WTC11 (cell line): Measurements from ENCODE around the gene SGCD. TPM values are rescaled to one million over a fixed set of nuclear protein-coding genes. Genes with fewer than 3 reads are reported as not detected.

Source experiments
- ATAC-seq: fragments of 200-7000 bp; cut with Tn5 transposase; 2 replicates; pipeline ENCODE4 v1.10.0; 2021; ENCODE audit warnings: mild to moderate bottlenecking, moderate library complexity
- CTCF ChIA-PET: fragments of 300-600 bp; sonication (Branson Sonifier 250); formaldehyde crosslinking; loops from one replicate; lab custom pipeline; 2021; ENCODE audit warnings: antibody characterized with exemption; lab: Charles Lee
- POLR2A ChIA-PET: fragments of 350-600 bp; sonication (Branson Sonifier 250); formaldehyde crosslinking; loops from one replicate; lab custom pipeline; 2021; ENCODE audit warnings: antibody characterized with exemption; lab: Charles Lee
- DNase-seq: peaks from one replicate; pipeline ENCODE4 v3.0.0; 2021; ENCODE audit warnings: low spot score
- H3K27ac Mint-ChIP-seq: 2 replicates; pipeline ENCODE4 v1.8.0; 2021; ENCODE audit warnings: mixed read lengths
- H3K27me3 Mint-ChIP-seq: 2 replicates; pipeline ENCODE4 v1.8.0; 2021; ENCODE audit warnings: low read depth, mild to moderate bottlenecking, moderate library complexity, mixed read lengths
- H3K36me3 Mint-ChIP-seq: 2 replicates; pipeline ENCODE4 v1.8.0; 2021; ENCODE audit warnings: mixed read lengths
- H3K4me1 Mint-ChIP-seq: 2 replicates; pipeline ENCODE4 v1.8.0; 2022; ENCODE audit warnings: mixed read lengths
- H3K4me3 Mint-ChIP-seq: 2 replicates; pipeline ENCODE4 v1.8.0; 2021; ENCODE audit warnings: mild to moderate bottlenecking, moderate library complexity, mixed read lengths
- H3K9me3 Mint-ChIP-seq: 2 replicates; pipeline ENCODE4 v1.8.0; 2021; ENCODE audit warnings: mixed read lengths
- ATF1 ChIP-seq: sonication (generic); formaldehyde crosslinking; IDR thresholded peaks from 2 replicates; pipeline ENCODE4 v1.8.1; 2023; ENCODE audit warnings: mild to moderate bottlenecking, moderate library complexity, missing genetic modification reagents
- CREM ChIP-seq: sonication (generic); formaldehyde crosslinking; IDR thresholded peaks from 2 replicates; pipeline ENCODE4 v1.8.1; 2022; ENCODE audit warnings: mild to moderate bottlenecking, missing genetic modification reagents, moderate library complexity
- ELF4 ChIP-seq: sonication (generic); formaldehyde crosslinking; IDR thresholded peaks from 2 replicates; pipeline ENCODE4 v1.8.1; 2022; ENCODE audit warnings: low read depth, mild to moderate bottlenecking, moderate library complexity, missing genetic modification reagents
- ESRRA ChIP-seq: sonication (generic); formaldehyde crosslinking; IDR thresholded peaks from 2 replicates; pipeline ENCODE4 v1.8.1; 2022; ENCODE audit warnings: mild to moderate bottlenecking, missing genetic modification reagents, borderline replicate concordance
- ETV6 ChIP-seq: sonication (generic); formaldehyde crosslinking; IDR thresholded peaks from 2 replicates; pipeline ENCODE4 v1.8.1; 2022; ENCODE audit warnings: mild to moderate bottlenecking, missing genetic modification reagents
- FOXK1 ChIP-seq: sonication (generic); formaldehyde crosslinking; IDR thresholded peaks from 2 replicates; pipeline ENCODE4 v1.8.0; 2022; ENCODE audit warnings: mild to moderate bottlenecking, moderate library complexity, missing genetic modification reagents
- FOXP1 ChIP-seq: sonication (generic); formaldehyde crosslinking; IDR thresholded peaks from 2 replicates; pipeline ENCODE4 v1.8.0; 2022; ENCODE audit warnings: missing genetic modification reagents, mild to moderate bottlenecking, moderate library complexity, borderline replicate concordance
- HMGA2 ChIP-seq: fragments of 250-450 bp; sonication (Bioruptor Pico); IDR thresholded peaks from 2 replicates; pipeline ENCODE4 v1.4.0; 2021; ENCODE audit warnings: mild to moderate bottlenecking, moderate library complexity
- IRF2 ChIP-seq: sonication (generic); formaldehyde crosslinking; IDR thresholded peaks from 2 replicates; pipeline ENCODE4 v1.8.0; 2022; ENCODE audit warnings: low read depth, missing genetic modification reagents, borderline replicate concordance
- MYBL2 ChIP-seq: sonication (generic); formaldehyde crosslinking; IDR thresholded peaks from 2 replicates; pipeline ENCODE4 v1.8.1; 2023; ENCODE audit warnings: mild to moderate bottlenecking, moderate library complexity, missing genetic modification reagents
- NFATC4 ChIP-seq: fragments of 250-450 bp; sonication (Bioruptor Pico); IDR thresholded peaks from 2 replicates; pipeline ENCODE4 v1.9.0; 2021; ENCODE audit warnings: mild to moderate bottlenecking
- NFE2L1 ChIP-seq: sonication (generic); formaldehyde crosslinking; IDR thresholded peaks from 2 replicates; pipeline ENCODE4 v1.8.1; 2023; ENCODE audit warnings: missing genetic modification reagents
- NFYB ChIP-seq: sonication (generic); formaldehyde crosslinking; conservative IDR thresholded peaks from 2 replicates; pipeline ENCODE4 v1.8.0; 2022; ENCODE audit warnings: low read depth, missing genetic modification reagents
- NR2C2 ChIP-seq: sonication (generic); formaldehyde crosslinking; IDR thresholded peaks from 2 replicates; pipeline ENCODE4 v1.8.0; 2022; ENCODE audit warnings: mild to moderate bottlenecking, missing genetic modification reagents
- NR3C1 ChIP-seq: sonication (generic); formaldehyde crosslinking; conservative IDR thresholded peaks from 2 replicates; pipeline ENCODE4 v1.8.1; 2023; ENCODE audit warnings: low read depth, mild to moderate bottlenecking, missing genetic modification reagents
- PRRX2 ChIP-seq: fragments of 250-450 bp; sonication (Bioruptor Pico); IDR thresholded peaks from 2 replicates; pipeline ENCODE4 v1.8.0; 2021; ENCODE audit warnings: mild to moderate bottlenecking
- SMAD3 ChIP-seq: sonication (generic); formaldehyde crosslinking; IDR thresholded peaks from 2 replicates; pipeline ENCODE4 v1.8.0; 2022; ENCODE audit warnings: missing genetic modification reagents, mild to moderate bottlenecking, borderline replicate concordance
- TCF7 ChIP-seq: sonication (generic); formaldehyde crosslinking; IDR thresholded peaks from 2 replicates; pipeline ENCODE4 v1.8.0; 2022; ENCODE audit warnings: mild to moderate bottlenecking, low read depth, missing genetic modification reagents, moderate library complexity
- TP53 ChIP-seq: sonication (generic); formaldehyde crosslinking; IDR thresholded peaks from 2 replicates; pipeline ENCODE4 v1.8.1; 2023; ENCODE audit warnings: mild to moderate bottlenecking, missing genetic modification reagents
- ZBTB21 ChIP-seq: sonication (generic); formaldehyde crosslinking; IDR thresholded peaks from 2 replicates; pipeline ENCODE4 v1.8.1; 2023; ENCODE audit warnings: mild to moderate bottlenecking, missing genetic modification reagents, borderline replicate concordance
- ZNF138 ChIP-seq: sonication (generic); formaldehyde crosslinking; conservative IDR thresholded peaks from 2 replicates; pipeline ENCODE4 v1.8.1; 2022; ENCODE audit warnings: mild to moderate bottlenecking, moderate library complexity, missing genetic modification reagents
- ZNF232 ChIP-seq: sonication (generic); formaldehyde crosslinking; IDR thresholded peaks from 2 replicates; pipeline ENCODE4 v1.8.0; 2022; ENCODE audit warnings: mild to moderate bottlenecking, missing genetic modification reagents
- ZNF263 ChIP-seq: sonication (generic); formaldehyde crosslinking; IDR thresholded peaks from 2 replicates; pipeline ENCODE4 v1.8.1; 2022; ENCODE audit warnings: low read depth, mild to moderate bottlenecking, moderate library complexity, missing genetic modification reagents
- ZNF317 ChIP-seq: sonication (generic); formaldehyde crosslinking; IDR thresholded peaks from 2 replicates; pipeline ENCODE4 v1.8.1; 2023; ENCODE audit warnings: low read depth, mild to moderate bottlenecking, moderate library complexity, missing genetic modification reagents, borderline replicate concordance
- ZNF416 ChIP-seq: fragments of 250-450 bp; sonication (Bioruptor Pico); IDR thresholded peaks from 2 replicates; pipeline ENCODE4 v1.9.0; 2021; ENCODE audit warnings: mild to moderate bottlenecking, inconsistent platforms
- ZNF423 ChIP-seq: fragments of 250-450 bp; sonication (Bioruptor Pico); IDR thresholded peaks from 2 replicates; pipeline ENCODE4 v2.1.2; 2022; ENCODE audit warnings: mild to moderate bottlenecking, moderate library complexity
- total RNA-seq: library from RNA; stranded (reverse); gene quantifications from 3 replicates; pipeline ENCODE4 v1.2.3, GENCODE V29; 2021
- TF ChIP-seq, protein P1 (sequence below): sonication (generic); formaldehyde crosslinking; IDR thresholded peaks from 2 replicates; pipeline ENCODE4 v1.8.0; 2023; ENCODE audit warnings: missing genetic modification reagents
- TF ChIP-seq, protein P2 (sequence below): sonication (generic); formaldehyde crosslinking; IDR thresholded peaks from 2 replicates; pipeline ENCODE4 v1.8.1; 2022; ENCODE audit warnings: mild to moderate bottlenecking, missing genetic modification reagents, moderate library complexity, borderline replicate concordance
- TF ChIP-seq, protein P3 (sequence below): sonication (generic); formaldehyde crosslinking; IDR thresholded peaks from 2 replicates; pipeline ENCODE4 v1.8.1; 2022; ENCODE audit warnings: mild to moderate bottlenecking, moderate library complexity, missing genetic modification reagents
- TF ChIP-seq, protein P4 (sequence below): sonication (generic); formaldehyde crosslinking; IDR thresholded peaks from 2 replicates; pipeline ENCODE4 v1.8.1; 2023; ENCODE audit warnings: mild to moderate bottlenecking, missing genetic modification reagents, moderate library complexity
- TF ChIP-seq, protein P5 (sequence below): fragments of 250-450 bp; sonication (Bioruptor Pico); IDR thresholded peaks from 2 replicates; pipeline ENCODE4 v1.9.0; 2021; ENCODE audit warnings: mild to moderate bottlenecking
- TF ChIP-seq, protein P6 (sequence below): sonication (generic); formaldehyde crosslinking; IDR thresholded peaks from 2 replicates; pipeline ENCODE4 v1.8.0; 2022; ENCODE audit warnings: mild to moderate bottlenecking, missing genetic modification reagents

Gene SGCD
- total RNA-seq, 1 experiment from 2014 or later: 0.33 TPM

DNA sequence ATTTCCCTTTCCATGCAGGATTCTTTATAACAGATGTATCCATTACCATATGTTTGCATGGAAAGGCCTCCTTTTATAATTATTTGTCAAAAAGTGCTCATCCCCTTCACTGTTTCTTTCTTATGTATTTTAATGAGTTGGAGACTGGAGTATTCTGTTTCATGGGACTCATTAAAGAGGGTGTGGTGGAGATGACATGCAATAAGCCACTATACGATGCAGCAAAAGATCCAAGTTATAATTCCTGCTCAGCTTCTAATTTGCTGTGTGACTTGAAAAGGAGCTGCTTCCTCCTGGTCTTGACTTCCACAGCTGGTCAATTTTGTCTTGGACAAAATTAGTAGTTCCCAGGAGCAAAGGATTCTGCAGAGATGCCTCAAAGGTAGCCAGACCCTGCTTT, 13.9 kb downstream of the SGCD start:
- Mint-ChIP-seq H3K36me3 (no peaks in the 10 kb centered on the region), H3K4me1 (no peaks in the 10 kb centered on the region), H3K27me3 (no peaks in the 10 kb centered on the region), H3K4me3 (no peak overlapping the region), H3K9me3 (no peaks in the 10 kb centered on the region), H3K27ac (no peak overlapping the region)
- CTCF ChIA-PET: no interaction called here
- DNase-seq: no peak
- no peak for ATAC-seq
- no peak for TF ChIP-seq PRRX2
- no peak for TF ChIP-seq ZNF138 (CRISPR knock-in tag)
- no peak for TF ChIP-seq CREM
- TF ChIP-seq ESRRA (CRISPR knock-in tag): no peak
- TF ChIP-seq FOXK1 (CRISPR knock-in tag): no peak
- no peak for TF ChIP-seq NR2C2 (CRISPR knock-in tag)
- no peak for TF ChIP-seq ZNF232 (CRISPR knock-in tag)
- no peak for TF ChIP-seq FOXP1
- TF ChIP-seq HMGA2 (CRISPR knock-in tag): no peak
- TF ChIP-seq ATF1 (CRISPR knock-in tag): no peak
- TF ChIP-seq, protein P1, sequence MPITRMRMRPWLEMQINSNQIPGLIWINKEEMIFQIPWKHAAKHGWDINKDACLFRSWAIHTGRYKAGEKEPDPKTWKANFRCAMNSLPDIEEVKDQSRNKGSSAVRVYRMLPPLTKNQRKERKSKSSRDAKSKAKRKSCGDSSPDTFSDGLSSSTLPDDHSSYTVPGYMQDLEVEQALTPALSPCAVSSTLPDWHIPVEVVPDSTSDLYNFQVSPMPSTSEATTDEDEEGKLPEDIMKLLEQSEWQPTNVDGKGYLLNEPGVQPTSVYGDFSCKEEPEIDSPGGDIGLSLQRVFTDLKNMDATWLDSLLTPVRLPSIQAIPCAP (CRISPR knock-in tag): no peak
- POLR2A ChIA-PET: no interaction called here

DNA sequence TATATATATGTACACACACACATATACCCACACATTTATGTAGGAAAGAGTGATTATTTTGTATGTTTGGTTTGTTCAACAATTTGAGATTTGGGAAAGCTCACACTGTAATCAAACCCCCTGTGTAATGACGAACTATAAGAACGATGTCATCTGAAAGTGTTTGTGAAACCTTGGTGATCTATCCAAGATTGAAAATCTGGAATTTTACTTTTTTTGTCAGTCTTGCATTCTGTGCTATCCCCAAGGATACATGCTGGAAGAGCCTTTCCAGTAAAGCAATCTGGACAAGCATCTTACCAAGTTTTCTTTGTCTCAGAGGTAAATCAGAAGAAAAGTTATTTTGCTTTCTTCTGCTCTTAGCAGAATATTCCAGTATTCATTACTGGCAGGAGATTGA, 23.3 kb downstream of the SGCD start:
- Mint-ChIP-seq H3K27ac (no peak overlapping the region), H3K4me3 (no peak overlapping the region), H3K27me3 (no peaks in the 10 kb centered on the region), H3K36me3 (no peaks in the 10 kb centered on the region), H3K9me3 (no peaks in the 10 kb centered on the region), H3K4me1 (peaks cover 10% of the 10 kb centered on the region)
- POLR2A ChIA-PET: no interaction called here
- DNase-seq (no peak), ATAC-seq (no peak)
- CTCF ChIA-PET: no interaction called here
- TF ChIP-seq ZNF263 (CRISPR knock-in tag) (no peak), ELF4 (CRISPR knock-in tag) (no peak), TP53 (CRISPR knock-in tag) (no peak), NR3C1 (CRISPR knock-in tag) (no peak), ZBTB21 (no peak), MYBL2 (CRISPR knock-in tag) (no peak), ZNF317 (CRISPR knock-in tag) (no peak), TCF7 (CRISPR knock-in tag) (no peak)
- TF ChIP-seq, protein P2, sequence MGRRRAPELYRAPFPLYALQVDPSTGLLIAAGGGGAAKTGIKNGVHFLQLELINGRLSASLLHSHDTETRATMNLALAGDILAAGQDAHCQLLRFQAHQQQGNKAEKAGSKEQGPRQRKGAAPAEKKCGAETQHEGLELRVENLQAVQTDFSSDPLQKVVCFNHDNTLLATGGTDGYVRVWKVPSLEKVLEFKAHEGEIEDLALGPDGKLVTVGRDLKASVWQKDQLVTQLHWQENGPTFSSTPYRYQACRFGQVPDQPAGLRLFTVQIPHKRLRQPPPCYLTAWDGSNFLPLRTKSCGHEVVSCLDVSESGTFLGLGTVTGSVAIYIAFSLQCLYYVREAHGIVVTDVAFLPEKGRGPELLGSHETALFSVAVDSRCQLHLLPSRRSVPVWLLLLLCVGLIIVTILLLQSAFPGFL (CRISPR knock-in tag): no peak
- TF ChIP-seq, protein P3, sequence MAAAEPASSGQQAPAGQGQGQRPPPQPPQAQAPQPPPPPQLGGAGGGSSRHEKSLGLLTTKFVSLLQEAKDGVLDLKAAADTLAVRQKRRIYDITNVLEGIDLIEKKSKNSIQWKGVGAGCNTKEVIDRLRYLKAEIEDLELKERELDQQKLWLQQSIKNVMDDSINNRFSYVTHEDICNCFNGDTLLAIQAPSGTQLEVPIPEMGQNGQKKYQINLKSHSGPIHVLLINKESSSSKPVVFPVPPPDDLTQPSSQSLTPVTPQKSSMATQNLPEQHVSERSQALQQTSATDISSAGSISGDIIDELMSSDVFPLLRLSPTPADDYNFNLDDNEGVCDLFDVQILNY (CRISPR knock-in tag): no peak
- TF ChIP-seq, protein P4, sequence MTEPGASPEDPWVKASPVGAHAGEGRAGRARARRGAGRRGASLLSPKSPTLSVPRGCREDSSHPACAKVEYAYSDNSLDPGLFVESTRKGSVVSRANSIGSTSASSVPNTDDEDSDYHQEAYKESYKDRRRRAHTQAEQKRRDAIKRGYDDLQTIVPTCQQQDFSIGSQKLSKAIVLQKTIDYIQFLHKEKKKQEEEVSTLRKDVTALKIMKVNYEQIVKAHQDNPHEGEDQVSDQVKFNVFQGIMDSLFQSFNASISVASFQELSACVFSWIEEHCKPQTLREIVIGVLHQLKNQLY (CRISPR knock-in tag): no peak

DNA sequence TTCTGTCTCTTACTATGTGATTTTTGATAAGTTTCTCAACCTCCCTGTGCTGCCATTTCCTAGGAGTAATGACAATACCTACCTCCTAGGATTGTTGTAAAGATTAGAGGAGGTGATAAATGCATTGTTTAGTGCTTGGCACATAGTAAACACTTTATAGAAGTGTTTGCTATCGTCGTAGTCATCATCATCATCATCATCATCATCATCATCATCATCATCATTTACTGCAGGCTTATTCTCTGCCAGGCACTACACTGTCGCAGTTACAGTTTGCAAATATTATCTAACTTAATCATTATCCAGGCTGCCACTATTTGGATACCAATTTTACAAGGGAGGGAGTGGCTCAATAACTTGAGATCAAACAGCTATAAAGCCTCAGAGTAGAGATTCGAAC, 24.5 kb downstream of the SGCD start:
- no peaks in the 10 kb centered on the region for H3K36me3 Mint-ChIP-seq
- H3K4me1 Mint-ChIP-seq: peaks cover 10% of the 10 kb centered on the region
- H3K4me3 Mint-ChIP-seq: no peak overlapping the region
- H3K9me3 Mint-ChIP-seq: no peaks in the 10 kb centered on the region
- CTCF ChIA-PET: no interaction called here
- POLR2A ChIA-PET: no interaction called here
- ATAC-seq (no peak), DNase-seq (no peak)
- H3K27ac Mint-ChIP-seq: no peak overlapping the region
- no peaks in the 10 kb centered on the region for H3K27me3 Mint-ChIP-seq
- TF ChIP-seq NFE2L1 (CRISPR knock-in tag) (no peak), ZNF423 (CRISPR knock-in tag) (no peak), SMAD3 (CRISPR knock-in tag) (no peak), NFYB (no peak), ZNF263 (CRISPR knock-in tag) (no peak), ELF4 (CRISPR knock-in tag) (no peak), IRF2 (CRISPR knock-in tag) (no peak), ETV6 (CRISPR knock-in tag) (no peak), ZNF416 (no peak), NFATC4 (CRISPR knock-in tag) (no peak)
- TF ChIP-seq, protein P5, sequence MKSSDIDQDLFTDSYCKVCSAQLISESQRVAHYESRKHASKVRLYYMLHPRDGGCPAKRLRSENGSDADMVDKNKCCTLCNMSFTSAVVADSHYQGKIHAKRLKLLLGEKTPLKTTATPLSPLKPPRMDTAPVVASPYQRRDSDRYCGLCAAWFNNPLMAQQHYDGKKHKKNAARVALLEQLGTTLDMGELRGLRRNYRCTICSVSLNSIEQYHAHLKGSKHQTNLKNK: no peak
- TF ChIP-seq, protein P6, sequence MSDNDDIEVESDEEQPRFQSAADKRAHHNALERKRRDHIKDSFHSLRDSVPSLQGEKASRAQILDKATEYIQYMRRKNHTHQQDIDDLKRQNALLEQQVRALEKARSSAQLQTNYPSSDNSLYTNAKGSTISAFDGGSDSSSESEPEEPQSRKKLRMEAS (CRISPR knock-in tag): no peak
